Measurements from ENCODE around the gene METTL25B. TPM values are rescaled to one million over a fixed set of nuclear protein-coding genes. Genes with fewer than 3 reads are reported as not detected.

METTL25B gene
- polyA plus RNA-seq, 1 donor from 2014 or later: 13.1 TPM

GRCh38 chr1:156725683-156726280 is 2.5 kb upstream of the METTL25B start:
- TF ChIP-seq EP300 (conservative IDR thresholded peaks at IDR 0.05; ENCODE audit: poor library complexity, severe bottlenecking): no peak
- peak; percentile 96 for TF ChIP-seq CTCF (IDR thresholded peaks at IDR 0.05; ENCODE audit: poor library complexity, severe bottlenecking)
- no peak for TF ChIP-seq TAF1 (IDR thresholded peaks at IDR 0.05; ENCODE audit: low read depth)
- no peak for TF ChIP-seq POLR2AphosphoS5 (IDR thresholded peaks at IDR 0.05)
- peak; percentile 96 for TF ChIP-seq SMC3 (conservative IDR thresholded peaks at IDR 0.05; ENCODE audit: poor library complexity)
- no peak for TF ChIP-seq EZH2 (IDR thresholded peaks at IDR 0.05; ENCODE audit: borderline replicate concordance, insufficient read depth, low read length, poor library complexity, severe bottlenecking)
- peak; percentile 91 for TF ChIP-seq RAD21 (conservative IDR thresholded peaks at IDR 0.05)
- peak; percentile 40 for TF ChIP-seq MXI1 (conservative IDR thresholded peaks at IDR 0.05; ENCODE audit: poor library complexity, severe bottlenecking)
- no peak for TF ChIP-seq REST (IDR thresholded peaks at IDR 0.05; ENCODE audit: borderline replicate concordance)
- Histone ChIP-seq H3K4me2 (ENCODE audit: low read length) (peak overlapping the region; percentile 98), H3K9me3 (ENCODE audit: low read length) (no peaks in the 10 kb centered on the region), H3K27me3 (ENCODE audit: insufficient read depth, low read depth, low read length) (no peaks in the 10 kb centered on the region), H3K27ac (ENCODE audit: low read length) (no peak overlapping the region), H4K20me1 (ENCODE audit: insufficient read depth) (peaks cover 8% of the 10 kb centered on the region), H3K9ac (ENCODE audit: low read length) (peak overlapping the region; percentile 49), H3K9me2 (ENCODE audit: insufficient read depth, low read length) (no peaks in the 10 kb centered on the region), H2AFZ (ENCODE audit: low read depth, low read length) (no peak overlapping the region), H3K4me3 (ENCODE audit: low read length) (peak overlapping the region; percentile 91), H3F3A (ENCODE audit: insufficient read depth, low read length, poor library complexity, severe bottlenecking) (no peaks in the 10 kb centered on the region), H3K79me2 (replicated peaks; ENCODE audit: insufficient read depth, low read length) (peaks cover 39% of the 10 kb centered on the region), H3K36me3 (ENCODE audit: insufficient read depth, low read length) (peaks cover 9% of the 10 kb centered on the region)

- Histone ChIP-seq H3K9me3 (ENCODE audit: low read length) (no peaks in the 10 kb centered on the region), H4K20me1 (ENCODE audit: insufficient read depth) (peaks cover 8% of the 10 kb centered on the region), H3K36me3 (ENCODE audit: insufficient read depth, low read length) (peaks cover 9% of the 10 kb centered on the region), H3K9ac (ENCODE audit: low read length) (peak overlapping the region; percentile 96), H3K4me2 (ENCODE audit: low read length) (peak overlapping the region; percentile 98), H3K27ac (ENCODE audit: low read length) (no peak overlapping the region), H3K79me2 (replicated peaks; ENCODE audit: insufficient read depth, low read length) (peaks cover 39% of the 10 kb centered on the region), H3K4me3 (ENCODE audit: low read length) (peak overlapping the region; percentile 91), H3K27me3 (ENCODE audit: insufficient read depth, low read depth, low read length) (no peaks in the 10 kb centered on the region), H3F3A (ENCODE audit: insufficient read depth, low read length, poor library complexity, severe bottlenecking) (no peaks in the 10 kb centered on the region), H2AFZ (ENCODE audit: low read depth, low read length) (no peak overlapping the region), H3K9me2 (ENCODE audit: insufficient read depth, low read length) (no peaks in the 10 kb centered on the region)
- TF ChIP-seq EP300 (conservative IDR thresholded peaks at IDR 0.05; ENCODE audit: poor library complexity, severe bottlenecking) (no peak), CTCF (IDR thresholded peaks at IDR 0.05; ENCODE audit: poor library complexity, severe bottlenecking) (peak; percentile 44), REST (IDR thresholded peaks at IDR 0.05; ENCODE audit: borderline replicate concordance) (no peak), MXI1 (conservative IDR thresholded peaks at IDR 0.05; ENCODE audit: poor library complexity, severe bottlenecking) (no peak), POLR2AphosphoS5 (IDR thresholded peaks at IDR 0.05) (no peak), TAF1 (IDR thresholded peaks at IDR 0.05; ENCODE audit: low read depth) (no peak), SMC3 (conservative IDR thresholded peaks at IDR 0.05; ENCODE audit: poor library complexity) (peak; percentile 40), RAD21 (conservative IDR thresholded peaks at IDR 0.05) (peak; percentile 26), EZH2 (IDR thresholded peaks at IDR 0.05; ENCODE audit: borderline replicate concordance, insufficient read depth, low read length, poor library complexity, severe bottlenecking) (no peak)
These were observed 1.6 kb upstream of the METTL25B start for GRCh38 chr1:156726549-156727226.
